ENCODE results near the gene CHST5. TPM values are rescaled to one million over a fixed set of nuclear protein-coding genes. Genes with fewer than 3 reads are reported as not detected.

Gene CHST5
- total and polyA plus RNA-seq, 2 of the 8 experiments (the other 6 are each of a cell fraction or from before 2014, with no cell fraction given) = 0.13 to 0.23 TPM

GRCh38 chr16:75576384-75576811 is 40.5 kb upstream of the CHST5 start:
- no peak overlapping the region; the same call in 1 of the 2 replicates for H3K18ac ChIP-seq (ENCODE audit: extremely low read depth, low read length)
- no peak overlapping the region for H4K91ac ChIP-seq (replicated peaks; ENCODE audit: insufficient read length, low read length)
- H4K5ac ChIP-seq (ENCODE audit: insufficient read length, low read depth, low read length) = no peak overlapping the region
- peaks cover 0 to 12% (median 2%) of the 10 kb centered on the region in 4 experiments; a peak in 3 of 7 replicates for H3K4me1 ChIP-seq (replicated peaks in 1 of 4; ENCODE audit: control insufficient read depth in 3 of 4, insufficient read depth in 4 of 4, low read length in 3 of 4)
- H3K27me3 ChIP-seq (replicated peaks in 1 of 4; ENCODE audit: control insufficient read depth in 3 of 4, extremely low read depth in 1 of 4, insufficient read depth in 3 of 4, low read length in 3 of 4) = no peaks in the 10 kb centered on the region
- CTCF ChIA-PET (ENCODE audit: partially characterized antibody) = interaction anchor here (0.7 to 1.9 kb wide), 6 partner anchors 9 to 378 kb away, joined by 3 to 6 read pairs (median 3); no protein-coding TSS in a partner anchor
- POLR2A ChIA-PET (ENCODE audit: partially characterized antibody) = interaction anchor here (1.1 to 1.8 kb wide), 4 partner anchors 8 to 17 kb away, joined by 3 to 13 read pairs (median 3); partner anchors contain the start of gene GABARAPL2
- FAIRE-seq (no peak), DNase-seq (ENCODE audit: low read depth in 1 of 2, low spot score in 2 of 2) (no peak)
- H3K36me3 ChIP-seq (ENCODE audit: control insufficient read depth in 2 of 4, insufficient read depth in 4 of 4, low read length in 3 of 4) = peaks cover 8 to 40% (median 35%) of the 10 kb centered on the region in 4 experiments; a peak in 7 of 8 replicates
- H3K27ac ChIP-seq (ENCODE audit: low read depth, low read length) = no peak overlapping the region; the same call in 1 of the 2 replicates
- H3K56ac ChIP-seq (replicated peaks; ENCODE audit: insufficient read length, low read depth, low read length) = no peak overlapping the region
- no peaks in the 10 kb centered on the region for H3K23me2 ChIP-seq (ENCODE audit: low read depth, low read length)
- no peak overlapping the region for H2BK12ac ChIP-seq (ENCODE audit: low read depth, low read length)
- H3K79me1 ChIP-seq (ENCODE audit: low read depth, low read length) = peaks cover 4% of the 10 kb centered on the region; the same call in 1 of the 2 replicates
- TF ChIP-seq TBP (IDR thresholded peaks at IDR 0.05; ENCODE audit: low read depth, low read length) = no peak
- TF ChIP-seq PHF8 (conservative IDR thresholded peaks at IDR 0.05; ENCODE audit: low read depth, low read length) = no peak
- TF ChIP-seq HDAC2 (IDR thresholded peaks at IDR 0.05; ENCODE audit: borderline replicate concordance in 1 of 2, low read depth in 2 of 2, low read length in 2 of 2) = no peak
- no peak for TF ChIP-seq SAP30 (IDR thresholded peaks at IDR 0.05; ENCODE audit: insufficient read depth, insufficient replicate concordance, low read length)
- TF ChIP-seq SUZ12 (IDR thresholded peaks at IDR 0.05; ENCODE audit: low read length) = no peak
- no peak for TF ChIP-seq TCF12 (IDR thresholded peaks at IDR 0.05; ENCODE audit: low read depth, low read length)
- no peak for TF ChIP-seq SRF (IDR thresholded peaks at IDR 0.05; ENCODE audit: low read depth, low read length)
- TF ChIP-seq KDM4A (IDR thresholded peaks at IDR 0.05; ENCODE audit: low read depth, low read length, severe bottlenecking) = no peak
- TF ChIP-seq CBX8 (IDR thresholded peaks at IDR 0.05; ENCODE audit: borderline replicate concordance, low read depth, low read length) = no peak
- H3K23ac ChIP-seq (ENCODE audit: insufficient read length) = no peak overlapping the region
- H3K9ac ChIP-seq (replicated peaks in 1 of 4; ENCODE audit: extremely low read depth in 1 of 4, low read depth in 3 of 4, low read length in 3 of 4) = no peak overlapping the region; a peak in 1 of 7 replicates
- H2BK15ac ChIP-seq (ENCODE audit: low read length) = no peak overlapping the region
- no peaks in the 10 kb centered on the region for H3K9me3 ChIP-seq (ENCODE audit: insufficient read depth in 2 of 2, low read depth in 1 of 2, low read length in 1 of 2)
- H2AFZ ChIP-seq (ENCODE audit: low read length) = no peak overlapping the region
- peak overlapping the region; percentile 0; the same call in 1 of the 2 replicates for H2BK5ac ChIP-seq (ENCODE audit: low read depth, low read length)
- no peak overlapping the region for H2BK120ac ChIP-seq (replicated peaks; ENCODE audit: low read depth, low read length)
- H3K79me2 ChIP-seq (ENCODE audit: control insufficient read depth in 1 of 2, insufficient read depth in 2 of 2, low read length in 2 of 2) = no peaks in the 10 kb centered on the region; a peak in 1 of 4 replicates
- no peak overlapping the region for H4K8ac ChIP-seq (ENCODE audit: extremely low read depth, insufficient read depth, low read length)
- H2AK5ac ChIP-seq (ENCODE audit: low read depth, low read length) = no peak overlapping the region
- 0 out of 4 replicates have a peak overlapping the region, but pooled peaks have one; percentile 6 to 12 for H3K4me2 ChIP-seq (ENCODE audit: insufficient read depth in 1 of 2, low read depth in 2 of 2, low read length in 2 of 2)
- WGBS, 2 experiments (ENCODE audit: extremely low coverage in 1 of 2, insufficient coverage in 1 of 2, insufficient read length in 1 of 2, insufficient replicate concordance in 2 of 2, low coverage in 1 of 2, low lambda C conversion rate in 2 of 2, missing lambda C conversion rate in 1 of 2) = 84% methylated on average over 3 of the region's 3 CpGs; no CpG with 5 or more reads in 1 of the 2 experiments
- peaks cover 0 to 7% of the 10 kb centered on the region in 2 experiments for H4K20me1 ChIP-seq (replicated peaks in 1 of 2; ENCODE audit: control insufficient read depth in 1 of 2, insufficient read depth in 2 of 2, low read length in 2 of 2)
- no peak overlapping the region for H2BK20ac ChIP-seq (ENCODE audit: low read length)
- H3K4ac ChIP-seq (replicated peaks; ENCODE audit: insufficient read length, low read depth, low read length) = no peak overlapping the region
- no peak overlapping the region for H3K4me3 ChIP-seq (ENCODE audit: extremely low read depth in 1 of 4, insufficient read depth in 2 of 4, low read depth in 3 of 4, low read length in 4 of 4)
- no peak overlapping the region for H3K14ac ChIP-seq (ENCODE audit: insufficient read length)

All from H1 (cell line).